ENCODE measurements around the gene NDFIP1.

The NDFIP1 gene

DNA sequence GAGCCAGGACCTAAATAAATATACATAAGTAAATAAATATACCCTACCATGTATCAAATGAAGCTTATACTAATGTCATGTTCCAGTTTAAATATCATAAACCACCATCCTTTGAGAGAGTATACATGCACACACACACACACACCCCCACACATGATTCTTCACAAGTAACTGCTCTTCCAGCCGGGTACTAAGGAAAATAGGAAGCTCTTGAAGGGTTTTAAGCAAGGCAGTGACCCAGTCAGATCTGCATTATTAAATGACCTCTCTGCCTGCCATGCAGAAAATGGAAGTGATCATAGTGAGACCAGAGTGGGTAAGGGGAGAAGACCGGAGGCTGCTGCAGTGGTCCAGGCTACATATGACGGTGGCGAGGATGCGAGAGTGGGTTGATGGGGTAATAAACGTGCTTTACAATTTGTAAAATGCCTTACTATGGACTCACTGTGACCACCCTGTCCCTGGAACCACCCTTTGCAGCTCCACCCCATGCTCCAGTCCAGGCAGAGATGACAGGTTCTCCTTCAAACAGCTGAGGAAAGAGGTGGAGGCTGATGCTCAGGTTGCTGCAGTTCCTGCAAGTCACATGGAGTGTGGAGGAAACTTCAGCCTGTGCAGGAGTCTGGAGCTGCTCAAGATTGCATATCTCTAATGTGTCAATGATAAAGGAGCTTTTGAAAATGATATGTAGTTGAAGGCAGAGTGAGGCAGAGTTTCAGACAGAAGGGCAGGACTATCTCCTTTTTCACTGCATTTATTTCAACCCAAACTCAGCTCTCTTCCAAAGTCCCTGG, 38.8 kb upstream of the NDFIP1 start:
- DNase-seq (ENCODE audit: low spot score), result no peak
- TF ChIP-seq, protein P1, sequence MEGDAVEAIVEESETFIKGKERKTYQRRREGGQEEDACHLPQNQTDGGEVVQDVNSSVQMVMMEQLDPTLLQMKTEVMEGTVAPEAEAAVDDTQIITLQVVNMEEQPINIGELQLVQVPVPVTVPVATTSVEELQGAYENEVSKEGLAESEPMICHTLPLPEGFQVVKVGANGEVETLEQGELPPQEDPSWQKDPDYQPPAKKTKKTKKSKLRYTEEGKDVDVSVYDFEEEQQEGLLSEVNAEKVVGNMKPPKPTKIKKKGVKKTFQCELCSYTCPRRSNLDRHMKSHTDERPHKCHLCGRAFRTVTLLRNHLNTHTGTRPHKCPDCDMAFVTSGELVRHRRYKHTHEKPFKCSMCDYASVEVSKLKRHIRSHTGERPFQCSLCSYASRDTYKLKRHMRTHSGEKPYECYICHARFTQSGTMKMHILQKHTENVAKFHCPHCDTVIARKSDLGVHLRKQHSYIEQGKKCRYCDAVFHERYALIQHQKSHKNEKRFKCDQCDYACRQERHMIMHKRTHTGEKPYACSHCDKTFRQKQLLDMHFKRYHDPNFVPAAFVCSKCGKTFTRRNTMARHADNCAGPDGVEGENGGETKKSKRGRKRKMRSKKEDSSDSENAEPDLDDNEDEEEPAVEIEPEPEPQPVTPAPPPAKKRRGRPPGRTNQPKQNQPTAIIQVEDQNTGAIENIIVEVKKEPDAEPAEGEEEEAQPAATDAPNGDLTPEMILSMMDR (conservative IDR thresholded peaks at IDR 0.05; ENCODE audit: low read depth), result no peak
- ChIA-PET CTCF (interaction anchor here (0.6 to 1.1 kb wide), 2 partner anchors 13 to 554 kb away, joined by 3 read pairs; no protein-coding TSS in a partner anchor), POLR2A (ENCODE audit: low non-redundant PET) (no interaction called here)
- H3K27ac ChIP-seq, result no peak overlapping the region

DNA sequence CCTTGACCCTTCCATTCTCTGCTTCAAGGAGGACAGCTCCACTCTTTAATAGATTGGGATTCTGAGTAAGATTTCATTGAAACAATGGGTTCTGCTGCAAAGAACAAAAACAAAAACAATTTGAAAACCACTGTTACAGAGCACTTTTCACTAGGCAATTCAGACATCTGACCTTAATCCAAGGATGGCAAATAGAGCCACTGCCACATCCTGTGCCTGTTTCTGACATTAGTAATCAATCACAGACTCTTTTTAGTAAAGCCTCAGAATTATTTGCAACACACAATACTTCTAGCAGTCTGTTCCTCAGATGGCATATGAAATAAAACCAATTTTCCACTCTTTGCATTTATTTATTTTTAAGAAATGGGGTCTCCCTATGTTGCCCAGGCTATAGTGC, 37.8 kb upstream of the NDFIP1 start:
- POLR2A ChIA-PET (ENCODE audit: low non-redundant PET), result no interaction called here
- H3K27ac ChIP-seq, result no peak overlapping the region
- DNase-seq (ENCODE audit: low spot score), result no peak
- CTCF ChIA-PET, result interaction anchor here (0.6 kb wide), 1 partner anchor 42 kb away, joined by 4 read pairs; no protein-coding TSS in a partner anchor
- TF ChIP-seq, protein P1 (conservative IDR thresholded peaks at IDR 0.05; ENCODE audit: low read depth), result no peak

DNA sequence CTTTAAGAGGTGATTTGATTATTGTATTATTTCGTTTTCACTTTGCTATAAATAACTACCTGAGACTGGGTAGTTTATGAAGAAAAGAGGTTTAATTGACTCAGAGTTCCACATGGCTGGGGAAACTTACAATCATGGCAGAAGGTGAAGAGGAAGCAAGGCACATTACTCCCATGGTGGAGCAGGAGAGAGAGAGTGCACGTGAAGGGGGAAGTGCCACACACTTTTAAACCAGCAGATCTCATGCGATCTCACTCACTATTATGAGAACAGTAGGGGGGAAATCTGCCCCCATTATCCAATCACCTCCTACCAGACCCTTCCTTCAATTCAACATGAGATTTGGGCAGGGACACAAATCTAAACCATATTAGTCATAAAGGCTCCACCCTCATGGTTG, 36.1 kb upstream of the NDFIP1 start:
- DNase-seq (ENCODE audit: low spot score), result no peak
- H3K27ac ChIP-seq, result no peak overlapping the region
- TF ChIP-seq, protein P1 (conservative IDR thresholded peaks at IDR 0.05; ENCODE audit: low read depth), result no peak
- ChIA-PET POLR2A (ENCODE audit: low non-redundant PET) (no interaction called here), CTCF (interaction anchor here (0.7 kb wide), 1 partner anchor 24 kb away, joined by 4 read pairs; no protein-coding TSS in a partner anchor)

DNA sequence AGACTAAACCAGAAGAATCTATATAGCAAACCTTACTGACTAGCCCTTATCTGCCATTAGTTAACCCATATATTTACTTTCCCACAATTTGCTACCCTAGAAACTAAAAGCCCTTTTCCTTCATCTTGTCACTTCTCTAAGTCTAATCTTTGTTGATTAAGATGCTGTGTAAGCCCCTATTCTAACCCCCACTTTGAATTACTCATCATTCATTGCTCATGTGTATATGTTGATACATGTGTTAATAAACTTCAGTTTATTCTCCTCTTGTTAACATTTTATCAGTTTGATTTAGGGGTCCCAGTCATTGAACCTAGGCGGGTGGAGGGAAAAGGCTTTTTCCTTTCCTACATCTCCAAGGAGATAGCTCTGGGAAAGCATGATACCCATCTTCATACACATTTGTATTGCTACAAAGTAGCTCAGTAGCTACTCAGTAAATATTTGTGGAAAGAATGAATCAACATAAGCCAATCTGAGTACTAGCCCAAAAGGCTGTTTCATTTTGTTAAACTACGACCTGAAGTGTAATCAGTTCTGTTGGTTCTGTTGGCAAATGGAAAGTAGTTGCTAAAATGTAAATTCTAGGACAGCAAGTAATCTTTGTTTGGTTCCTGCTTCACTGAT, 35.1 kb upstream of the NDFIP1 start:
- TF ChIP-seq, protein P1 (conservative IDR thresholded peaks at IDR 0.05; ENCODE audit: low read depth), result no peak
- ChIA-PET CTCF (no interaction called here), POLR2A (ENCODE audit: low non-redundant PET) (no interaction called here)
- no peak for DNase-seq (ENCODE audit: low spot score)
- H3K27ac ChIP-seq, result no peak overlapping the region

DNA sequence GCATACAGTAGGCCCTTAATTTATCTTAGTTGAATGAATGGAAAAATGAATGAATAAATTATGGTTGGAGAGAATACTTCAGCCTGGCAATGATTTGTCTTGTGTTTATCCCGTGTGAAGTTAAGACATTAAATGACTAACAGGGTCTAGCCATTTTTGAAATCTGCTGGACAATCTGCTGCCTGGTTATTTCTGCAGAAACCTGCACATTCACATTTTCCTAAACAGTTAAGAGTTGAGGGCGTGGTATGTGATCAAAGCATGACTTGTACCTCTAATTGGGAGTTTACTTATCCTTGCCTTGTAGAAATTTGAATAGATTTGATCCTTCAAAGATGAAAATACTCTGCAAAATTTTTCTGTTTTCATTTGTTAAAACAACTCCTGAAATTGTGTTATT, 34.6 kb upstream of the NDFIP1 start:
- no peak for DNase-seq (ENCODE audit: low spot score)
- POLR2A ChIA-PET (ENCODE audit: low non-redundant PET), result no interaction called here
- no peak overlapping the region for H3K27ac ChIP-seq
- TF ChIP-seq, protein P1 (conservative IDR thresholded peaks at IDR 0.05; ENCODE audit: low read depth), result no peak
- CTCF ChIA-PET, result no interaction called here

DNA sequence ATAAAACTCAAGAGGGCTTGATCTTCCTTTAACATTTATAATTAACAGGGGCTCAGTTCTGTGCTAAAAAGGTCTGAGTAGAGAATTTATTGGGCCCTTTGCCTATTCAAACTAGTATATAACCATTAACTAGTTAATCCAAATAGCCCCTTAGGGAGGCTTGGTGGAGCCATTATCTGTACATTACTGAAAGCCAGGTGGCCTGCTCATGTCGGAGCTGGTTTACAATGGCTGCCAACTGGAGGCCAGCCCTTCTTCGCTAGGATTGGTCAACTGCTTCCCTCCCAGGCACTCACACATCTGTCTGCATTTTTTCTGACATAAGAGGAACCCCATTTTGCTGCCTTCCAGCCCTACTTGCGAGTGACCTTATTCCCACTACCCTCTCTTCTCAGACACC, 30.4 kb upstream of the NDFIP1 start:
- no peak for DNase-seq (ENCODE audit: low spot score)
- POLR2A ChIA-PET (ENCODE audit: low non-redundant PET), result no interaction called here
- H3K27ac ChIP-seq, result no peak overlapping the region
- TF ChIP-seq, protein P1 (conservative IDR thresholded peaks at IDR 0.05; ENCODE audit: low read depth), result no peak
- CTCF ChIA-PET, result interaction anchor here (0.6 kb wide), 1 partner anchor 258 kb away, joined by 3 read pairs; no protein-coding TSS in a partner anchor

Measured in RWPE1 (cell line).